PC-3 (cell line): Measurements from ENCODE around the gene WDR62. TPM values are rescaled to one million over a fixed set of nuclear protein-coding genes. Genes with fewer than 3 reads are reported as not detected.
"Not testable (repeated sequence)": the region's sequence is repeated elsewhere in the genome, so short reads cannot be mapped to it uniquely, and the experiment has no call there.

ENCODE experiments used
- ATAC-seq: fragments of 200-7000 bp; cut with Tn5 transposase; 2 replicates; pipeline ENCODE4 v1.9.1; 2020; ENCODE audit warnings: mild to moderate bottlenecking, moderate library complexity
- BruUV-seq: library from RNA; stranded (reverse); fragments of 400-500 nt; replicated peaks from 2 replicates; lab custom pipeline; 2021; lab: Mats Ljungman, UMichigan
- CTCF ChIA-PET: fragments of 300-600 bp; sonication (Branson Sonifier 250); formaldehyde crosslinking; loops from one replicate; lab custom pipeline; 2022; ENCODE audit warnings: antibody characterized with exemption; lab: Charles Lee
- POLR2A ChIA-PET: fragments of 300-600 bp; sonication (Branson Sonifier 250); formaldehyde crosslinking; loops from one replicate; lab custom pipeline; 2022; ENCODE audit warnings: antibody characterized with exemption; ENCODE audit not compliant: unreplicated experiment; lab: Charles Lee
- DNase-seq: peaks from one replicate; pipeline ENCODE4 v3.0.0-alpha.2; 2015
- H2AFZ ChIP-seq: fragments of 300-600 bp; sonication (generic); 2 replicates; pipeline ENCODE4 v1.6.0; 2016; ENCODE audit warnings: antibody characterized with exemption, low read length
- H3F3A ChIP-seq: fragments of 300-600 bp; sonication (generic); one replicate; pipeline ENCODE4 v1.6.0; 2017; ENCODE audit warnings: antibody characterized with exemption, low read length, control low read depth, mild to moderate bottlenecking; ENCODE audit not compliant: unreplicated experiment
- H3K27ac ChIP-seq: fragments of 300-600 bp; sonication (generic); 2 replicates; pipeline ENCODE4 v1.5.1; 2016; ENCODE audit warnings: mild to moderate bottlenecking, low read length
- H3K27me3 ChIP-seq: fragments of 300-600 bp; sonication (generic); 2 replicates; pipeline ENCODE4 v1.6.1; 2016; ENCODE audit warnings: low read length, mixed read lengths
- H3K36me3 ChIP-seq: fragments of 300-600 bp; sonication (generic); 2 replicates; pipeline ENCODE4 v1.6.1; 2016; ENCODE audit warnings: low read depth, mixed run types, low read length, mixed read lengths
- H3K4me1 ChIP-seq: fragments of 300-600 bp; sonication (generic); 2 replicates; pipeline ENCODE4 v1.5.1; 2016; ENCODE audit warnings: low read length; ENCODE audit not compliant: insufficient read depth
- H3K4me2 ChIP-seq: fragments of 300-600 bp; sonication (generic); 2 replicates; pipeline ENCODE4 v1.6.0; 2016; ENCODE audit warnings: low read length
- H3K4me3 ChIP-seq: fragments of 300-600 bp; sonication (generic); 2 replicates; pipeline ENCODE4 v1.5.1; 2016; ENCODE audit warnings: mild to moderate bottlenecking, low read length, mixed read lengths
- H3K79me2 ChIP-seq: fragments of 300-600 bp; sonication (generic); 2 replicates; pipeline ENCODE4 v1.6.1; 2017; ENCODE audit warnings: low read length, mixed read lengths
- H3K9ac ChIP-seq: fragments of 300-600 bp; sonication (generic); 2 replicates; pipeline ENCODE4 v1.6.0; 2016; ENCODE audit warnings: mild to moderate bottlenecking, low read length
- H3K9me2 ChIP-seq: fragments of 300-600 bp; sonication (generic); replicated peaks from 2 replicates; pipeline ENCODE4 v1.6.1; 2016; ENCODE audit warnings: mixed run types, low read length, mixed read lengths
- H3K9me3 ChIP-seq: fragments of 300-600 bp; sonication (generic); 2 replicates; pipeline ENCODE4 v1.6.1; 2016; ENCODE audit warnings: low read length, mixed read lengths
- H4K20me1 ChIP-seq: fragments of 300-600 bp; sonication (generic); 2 replicates; pipeline ENCODE4 v1.6.1; 2016; ENCODE audit warnings: low read length, mixed read lengths
- EZH2 ChIP-seq: fragments of 300-600 bp; sonication (generic); IDR thresholded peaks from one replicate; pipeline ENCODE4 v1.6.1; 2017; ENCODE audit warnings: antibody characterized with exemption, mild to moderate bottlenecking, low read length; ENCODE audit not compliant: unreplicated experiment
- EZH2phosphoT487 ChIP-seq: fragments of 300-600 bp; sonication (generic); IDR thresholded peaks from 2 replicates; pipeline ENCODE4 v1.6.1; 2018; ENCODE audit warnings: mild to moderate bottlenecking, antibody characterized with exemption, low read length, borderline replicate concordance
- intact Hi-C: fragments of 100-400 bp; cut with micrococcal nuclease; formaldehyde crosslinking; loops from 2 replicates; pipeline ENCODE4 v1.9.0; 2023
- total RNA-seq: library from RNA; depleted of rRNA; stranded (reverse); fragments of >200 nt; gene quantifications from 2 replicates; pipeline ENCODE4 v1.2.3, GENCODE V29; 2014
- TF ChIP-seq, protein P1 (sequence below): fragments of 300-600 bp; sonication (generic); conservative IDR thresholded peaks from 2 replicates; pipeline ENCODE4 v1.5.1; 2017; ENCODE audit warnings: antibody characterized with exemption, low read depth, mild to moderate bottlenecking, low read length

Gene WDR62
- total RNA-seq, 1 experiment from 2014 or later, result 13.9 TPM

DNA sequence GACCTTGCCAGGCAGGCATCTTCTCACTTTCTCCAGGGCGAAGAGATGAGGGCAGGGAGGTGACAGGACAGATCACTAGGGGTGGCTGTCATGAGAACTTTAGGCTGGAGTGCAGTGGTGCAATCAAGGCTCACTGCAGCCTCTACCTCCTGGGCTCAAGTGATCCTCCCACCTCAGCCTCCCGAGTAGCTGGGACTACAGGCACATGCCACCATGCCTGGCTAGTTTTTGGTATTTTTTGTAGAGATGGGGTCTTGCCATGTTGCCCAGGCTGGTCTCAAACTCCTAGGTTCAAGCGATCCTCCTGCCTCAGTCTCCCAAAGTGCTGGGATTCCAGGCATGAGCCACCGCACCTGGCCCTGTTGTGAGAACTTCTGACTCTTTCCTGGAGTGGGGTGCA is 80.2 kb downstream of the WDR62 start:
- H3K27ac ChIP-seq, H3F3A ChIP-seq, H3K9ac ChIP-seq, H3K9me3 ChIP-seq, H3K27me3 ChIP-seq, H2AFZ ChIP-seq, H3K79me2 ChIP-seq, intact Hi-C loops, H3K4me3 ChIP-seq, DNase-seq, ATAC-seq, BruUV-seq, POLR2A ChIA-PET, CTCF ChIA-PET, H3K9me2 ChIP-seq, H4K20me1 ChIP-seq, H3K4me2 ChIP-seq, H3K36me3 ChIP-seq: not testable (repeated sequence)
- peaks cover 39% of the 10 kb centered on the region for H3K4me1 ChIP-seq

DNA sequence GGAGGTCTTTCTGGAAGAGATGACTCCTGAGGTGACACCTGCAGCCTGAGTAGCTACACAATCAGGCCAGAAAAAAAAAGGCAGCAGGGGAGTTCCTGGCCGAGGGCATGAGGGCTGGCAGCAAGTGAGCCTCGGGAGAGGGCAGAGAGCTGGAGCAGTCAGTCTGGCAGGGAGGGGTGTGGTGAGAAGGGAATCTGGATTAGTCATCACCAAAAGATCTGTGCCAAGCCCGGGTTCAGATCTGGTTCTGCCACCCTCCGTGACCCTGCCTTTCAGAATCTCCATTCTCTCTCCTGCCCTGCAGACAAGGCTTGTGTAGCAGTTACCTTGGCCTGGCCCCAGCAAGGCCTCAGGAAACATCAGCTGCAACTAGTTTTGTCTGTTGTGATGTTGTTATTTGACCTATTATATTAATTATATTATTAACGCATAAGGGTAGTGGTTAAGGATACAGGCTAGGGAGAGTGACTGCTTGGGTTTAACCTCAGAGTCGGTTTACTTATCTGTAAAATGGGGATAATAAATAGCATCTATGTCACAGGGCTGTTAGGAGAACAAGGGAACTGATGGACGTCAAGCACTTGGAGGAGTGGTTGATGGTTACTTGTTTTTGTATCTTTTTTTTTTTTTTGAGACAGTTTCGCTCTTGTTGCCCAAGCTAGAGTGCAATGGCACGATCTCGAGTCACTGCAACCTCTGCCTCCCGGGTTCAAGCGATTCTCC is 82.4 kb downstream of the WDR62 start:
- BruUV-seq, result no TSS peak
- Histone ChIP-seq H3K9me2 (no peaks in the 10 kb centered on the region), H3F3A (no peaks in the 10 kb centered on the region), H2AFZ (peak overlapping the region; percentile 49; the same call in 1 of the 2 replicates), H3K79me2 (peaks cover 24% of the 10 kb centered on the region), H3K4me3 (peak overlapping the region; percentile 48), H3K4me2 (peak overlapping the region; percentile 73), H4K20me1 (peaks cover 7% of the 10 kb centered on the region; the same call in 1 of the 2 replicates), H3K36me3 (no peaks in the 10 kb centered on the region), H3K9me3 (no peaks in the 10 kb centered on the region), H3K27me3 (no peaks in the 10 kb centered on the region), H3K9ac (peak overlapping the region; percentile 46; the same call in 1 of the 2 replicates), H3K4me1 (peaks cover 39% of the 10 kb centered on the region), H3K27ac (peak overlapping the region; percentile 91)
- CTCF ChIA-PET, result interaction anchor here (1.0 kb wide), 1 partner anchor 9 kb away, joined by 3 read pairs; no protein-coding TSS in a partner anchor
- ATAC-seq, result peak; percentile 34
- TF ChIP-seq, protein P1, sequence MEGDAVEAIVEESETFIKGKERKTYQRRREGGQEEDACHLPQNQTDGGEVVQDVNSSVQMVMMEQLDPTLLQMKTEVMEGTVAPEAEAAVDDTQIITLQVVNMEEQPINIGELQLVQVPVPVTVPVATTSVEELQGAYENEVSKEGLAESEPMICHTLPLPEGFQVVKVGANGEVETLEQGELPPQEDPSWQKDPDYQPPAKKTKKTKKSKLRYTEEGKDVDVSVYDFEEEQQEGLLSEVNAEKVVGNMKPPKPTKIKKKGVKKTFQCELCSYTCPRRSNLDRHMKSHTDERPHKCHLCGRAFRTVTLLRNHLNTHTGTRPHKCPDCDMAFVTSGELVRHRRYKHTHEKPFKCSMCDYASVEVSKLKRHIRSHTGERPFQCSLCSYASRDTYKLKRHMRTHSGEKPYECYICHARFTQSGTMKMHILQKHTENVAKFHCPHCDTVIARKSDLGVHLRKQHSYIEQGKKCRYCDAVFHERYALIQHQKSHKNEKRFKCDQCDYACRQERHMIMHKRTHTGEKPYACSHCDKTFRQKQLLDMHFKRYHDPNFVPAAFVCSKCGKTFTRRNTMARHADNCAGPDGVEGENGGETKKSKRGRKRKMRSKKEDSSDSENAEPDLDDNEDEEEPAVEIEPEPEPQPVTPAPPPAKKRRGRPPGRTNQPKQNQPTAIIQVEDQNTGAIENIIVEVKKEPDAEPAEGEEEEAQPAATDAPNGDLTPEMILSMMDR, result no peak
- TF ChIP-seq EZH2 (no peak), EZH2phosphoT487 (no peak)
- POLR2A ChIA-PET, result interaction anchor here (0.6 kb wide), 2 partner anchors 77 to 397 kb away, joined by 3 to 4 read pairs; partner anchors contain the start of gene ZNF565
- peak; percentile 91 for DNase-seq
- intact Hi-C loops, result no loop called here

DNA sequence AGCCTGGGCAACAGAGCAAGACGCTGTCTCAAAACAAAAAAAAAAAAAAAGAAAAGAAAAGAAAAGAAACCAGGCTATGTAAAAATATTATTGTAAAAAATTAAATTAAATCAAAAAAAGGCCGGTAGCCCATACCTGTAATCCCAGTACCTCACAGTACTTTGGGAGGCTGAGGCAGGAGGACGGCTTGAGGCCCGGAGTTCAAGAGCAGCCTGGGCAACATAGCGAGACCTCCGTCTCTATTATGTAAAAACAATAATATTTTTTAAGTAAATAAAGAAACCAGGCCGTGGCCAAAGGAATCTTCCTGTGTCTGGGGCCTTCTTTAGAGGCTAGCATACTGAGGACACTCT is 84.4 kb downstream of the WDR62 start:
- H3K36me3 ChIP-seq, result peaks cover 7% of the 10 kb centered on the region
- H3K4me1 ChIP-seq, result peaks cover 34% of the 10 kb centered on the region
- intact Hi-C loops, result no loop called here
- H3K9me2 ChIP-seq, result no peaks in the 10 kb centered on the region
- ATAC-seq (no peak), DNase-seq (no peak)
- H3K27me3 ChIP-seq, result no peaks in the 10 kb centered on the region
- peak overlapping the region; percentile 94 for H3K4me3 ChIP-seq
- H3K4me2 ChIP-seq, result peak overlapping the region; percentile 94
- no peaks in the 10 kb centered on the region for H3F3A ChIP-seq
- peak overlapping the region; percentile 99 for H3K27ac ChIP-seq
- no peaks in the 10 kb centered on the region for H3K9me3 ChIP-seq
- POLR2A ChIA-PET, result interaction anchor here (0.6 to 0.8 kb wide), 2 partner anchors 11 to 12 kb away, joined by 3 to 5 read pairs; no protein-coding TSS in a partner anchor
- CTCF ChIA-PET, result no interaction called here
- H2AFZ ChIP-seq, result peak overlapping the region; percentile 92
- H3K9ac ChIP-seq, result peak overlapping the region; percentile 100
- H3K79me2 ChIP-seq, result peaks cover 34% of the 10 kb centered on the region
- BruUV-seq, result no TSS peak
- peaks cover 7% of the 10 kb centered on the region; the same call in 1 of the 2 replicates for H4K20me1 ChIP-seq
- TF ChIP-seq EZH2phosphoT487, result no peak
- no peak for TF ChIP-seq EZH2
